Upper lobe of left lung (tissue), 4 donors: ENCODE data around the gene SCLY.

Source experiments
- EP300 ChIP-seq, 4 donors: sonication (generic); formaldehyde crosslinking; IDR thresholded peaks; one replicate each; pipeline ENCODE4 v1.5.1; 2017; ENCODE audit warnings: antibody characterized with exemption in 4 of 4, control low read depth in 2 of 4
- POLR2A ChIP-seq, 4 donors: fragments of 450-650 bp; IDR thresholded peaks; one replicate each; pipeline ENCODE4 v1.5.1; 2016 to 2017; ENCODE audit warnings: antibody characterized with exemption in 4 of 4, mild to moderate bottlenecking in 2 of 4
- POLR2AphosphoS5 ChIP-seq, 2 donors: sonication (generic); formaldehyde crosslinking; IDR thresholded peaks; one replicate each; pipeline ENCODE4 v1.5.1; 2017; ENCODE audit warnings: antibody characterized with exemption in 2 of 2
- TF ChIP-seq, protein P1 (sequence below), 6 experiments: fragments of 450-650 bp in 4 of 6; fragments of 200-600 bp in 2 of 6; sonication (generic) in 2 of 6; IDR thresholded peaks; one replicate each; pipeline ENCODE4 v1.5.1; 2016 to 2019; ENCODE audit warnings: antibody characterized with exemption in 6 of 6

DNA sequence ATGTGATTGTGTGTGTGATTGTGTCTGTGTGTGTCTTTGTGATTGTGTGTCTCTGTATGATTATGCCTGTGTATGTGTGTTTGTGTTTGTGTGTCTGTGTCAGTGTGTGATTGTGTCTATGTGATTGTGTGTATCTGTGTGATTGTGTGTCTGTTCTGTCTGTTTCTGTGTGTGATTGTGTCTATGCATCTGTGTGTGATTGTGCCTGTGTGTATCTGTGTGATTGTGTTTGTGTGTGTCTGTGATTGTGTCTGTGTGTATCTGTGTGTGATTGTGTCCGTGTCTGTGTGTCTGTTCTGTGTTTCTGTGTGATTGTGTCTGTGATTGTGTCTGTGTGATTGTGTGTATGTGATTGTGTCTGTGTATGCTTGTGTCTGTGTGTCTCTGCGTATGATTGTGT is 65.5 kb downstream of the SCLY start:
- TF ChIP-seq, protein P1, sequence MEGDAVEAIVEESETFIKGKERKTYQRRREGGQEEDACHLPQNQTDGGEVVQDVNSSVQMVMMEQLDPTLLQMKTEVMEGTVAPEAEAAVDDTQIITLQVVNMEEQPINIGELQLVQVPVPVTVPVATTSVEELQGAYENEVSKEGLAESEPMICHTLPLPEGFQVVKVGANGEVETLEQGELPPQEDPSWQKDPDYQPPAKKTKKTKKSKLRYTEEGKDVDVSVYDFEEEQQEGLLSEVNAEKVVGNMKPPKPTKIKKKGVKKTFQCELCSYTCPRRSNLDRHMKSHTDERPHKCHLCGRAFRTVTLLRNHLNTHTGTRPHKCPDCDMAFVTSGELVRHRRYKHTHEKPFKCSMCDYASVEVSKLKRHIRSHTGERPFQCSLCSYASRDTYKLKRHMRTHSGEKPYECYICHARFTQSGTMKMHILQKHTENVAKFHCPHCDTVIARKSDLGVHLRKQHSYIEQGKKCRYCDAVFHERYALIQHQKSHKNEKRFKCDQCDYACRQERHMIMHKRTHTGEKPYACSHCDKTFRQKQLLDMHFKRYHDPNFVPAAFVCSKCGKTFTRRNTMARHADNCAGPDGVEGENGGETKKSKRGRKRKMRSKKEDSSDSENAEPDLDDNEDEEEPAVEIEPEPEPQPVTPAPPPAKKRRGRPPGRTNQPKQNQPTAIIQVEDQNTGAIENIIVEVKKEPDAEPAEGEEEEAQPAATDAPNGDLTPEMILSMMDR (IDR thresholded peaks at IDR 0.05): no peak
- no peak for TF ChIP-seq POLR2A (IDR thresholded peaks at IDR 0.05)
- TF ChIP-seq POLR2AphosphoS5 (IDR thresholded peaks at IDR 0.05): no peak
- no peak for TF ChIP-seq EP300 (IDR thresholded peaks at IDR 0.05)
